Natural killer cell (primary cell): ENCODE data around the gene ACOT12. TPM values are rescaled to one million over a fixed set of nuclear protein-coding genes. Genes with fewer than 3 reads are reported as not detected.

Experiments
- ATAC-seq, 3 donors: fragments of 150-1000 bp in 2 of 3; fragments of 200-7000 bp in 1 of 3; cut with Tn5 transposase; 1 replicate in 1 of 3; 2 replicates in 2 of 3; pipeline ENCODE4 v1.10.0; 2021; ENCODE audit warnings: mild to moderate bottlenecking in 2 of 3, moderate library complexity in 2 of 3
- DNase-seq, 2 donors: peaks; one replicate each; pipeline versions ENCODE4 v3.0.0 to v3.0.0-alpha.2; 2013 to 2021; ENCODE audit warnings: mixed read lengths in 1 of 2
- H3K27ac ChIP-seq: one replicate; pipeline ENCODE4 v1.5.1; 2013; ENCODE audit warnings: mild to moderate bottlenecking, low read length
- H3K27me3 ChIP-seq: one replicate; pipeline ENCODE4 v1.6.1; 2013; ENCODE audit warnings: low read length; ENCODE audit not compliant: control insufficient read depth, insufficient read depth
- H3K36me3 ChIP-seq: one replicate; pipeline ENCODE4 v1.6.1; 2013; ENCODE audit warnings: low read length; ENCODE audit not compliant: control insufficient read depth, insufficient read depth
- H3K4me1 ChIP-seq: one replicate; pipeline ENCODE4 v1.6.1; 2013; ENCODE audit warnings: low read length; ENCODE audit not compliant: control insufficient read depth, insufficient read depth
- H3K4me3 ChIP-seq: one replicate; pipeline ENCODE4 v1.5.1; 2013; ENCODE audit warnings: low read length
- H3K9me3 ChIP-seq: one replicate; pipeline ENCODE4 v1.6.1; 2013; ENCODE audit warnings: low read length; ENCODE audit not compliant: control insufficient read depth, insufficient read depth
- H3K27ac Mint-ChIP-seq, 2 donors: one replicate each; pipeline ENCODE4 v1.8.0; 2022; ENCODE audit warnings: mild to moderate bottlenecking in 2 of 2, mixed read lengths in 2 of 2, moderate library complexity in 1 of 2
- H3K27me3 Mint-ChIP-seq, 2 donors: one replicate each; pipeline ENCODE4 v1.8.0; 2022; ENCODE audit warnings: low read depth in 2 of 2, mixed read lengths in 2 of 2
- H3K36me3 Mint-ChIP-seq: one replicate; pipeline ENCODE4 v1.8.0; 2022; ENCODE audit warnings: mixed read lengths
- H3K4me1 Mint-ChIP-seq, 2 donors: one replicate each; pipeline ENCODE4 v1.8.0; 2022; ENCODE audit warnings: mixed read lengths in 2 of 2
- H3K4me3 Mint-ChIP-seq: one replicate; pipeline ENCODE4 v1.8.0; 2022; ENCODE audit warnings: mild to moderate bottlenecking, moderate library complexity, mixed read lengths
- H3K9me3 Mint-ChIP-seq, 2 donors: one replicate each; pipeline ENCODE4 v1.8.0; 2022; ENCODE audit warnings: mixed read lengths in 2 of 2
- WGBS: methylation state at CpG from one replicate; pipeline ENCODE4 v1.1.7; 2013; ENCODE audit warnings: missing lambda C conversion rate; ENCODE audit not compliant: insufficient coverage; 5-methylcytosine and 5-hydroxymethylcytosine counted together
- intact Hi-C: fragments of 100-400 bp; cut with micrococcal nuclease; formaldehyde crosslinking; loops from one replicate; pipeline ENCODE4 v1.14.2; 2022
- total RNA-seq, 4 donors: library from RNA; stranded (reverse); fragments of 120-200 nt in 1 of 4; gene quantifications; one replicate each; pipeline versions ENCODE4 v1.2.3 to v1.2.4, GENCODE V29; 2013 to 2022
- TF ChIP-seq, protein P1 (sequence below): fragments of 200-600 bp; IDR thresholded peaks from one replicate; pipeline ENCODE4 v1.8.0; 2022; ENCODE audit warnings: antibody characterized with exemption

Gene ACOT12
- total RNA-seq, 3 donors from 2014 or later (not counting 1 experiment from before 2014, with no cell fraction given): not detected

DNA sequence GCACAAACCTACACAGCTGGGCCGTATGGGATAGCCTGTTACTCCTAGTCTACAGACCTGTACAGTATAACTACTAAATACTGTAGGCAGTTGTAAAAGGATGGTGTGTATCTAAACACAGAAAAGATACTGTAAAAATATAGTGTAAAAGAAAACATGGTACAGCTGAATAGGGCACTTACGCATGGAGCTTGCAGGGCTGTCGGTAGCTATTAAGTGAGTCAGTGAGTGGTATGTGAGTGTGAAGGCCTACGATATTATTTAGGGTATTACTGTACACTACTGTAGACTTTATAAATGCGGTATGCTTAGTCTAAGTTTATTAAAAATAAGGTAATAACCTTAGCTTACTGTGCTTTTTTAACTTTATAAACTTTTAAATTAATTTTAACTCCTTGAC, 91.3 kb downstream of the ACOT12 start:
- DNase-seq: no peak
- TF ChIP-seq, protein P1, sequence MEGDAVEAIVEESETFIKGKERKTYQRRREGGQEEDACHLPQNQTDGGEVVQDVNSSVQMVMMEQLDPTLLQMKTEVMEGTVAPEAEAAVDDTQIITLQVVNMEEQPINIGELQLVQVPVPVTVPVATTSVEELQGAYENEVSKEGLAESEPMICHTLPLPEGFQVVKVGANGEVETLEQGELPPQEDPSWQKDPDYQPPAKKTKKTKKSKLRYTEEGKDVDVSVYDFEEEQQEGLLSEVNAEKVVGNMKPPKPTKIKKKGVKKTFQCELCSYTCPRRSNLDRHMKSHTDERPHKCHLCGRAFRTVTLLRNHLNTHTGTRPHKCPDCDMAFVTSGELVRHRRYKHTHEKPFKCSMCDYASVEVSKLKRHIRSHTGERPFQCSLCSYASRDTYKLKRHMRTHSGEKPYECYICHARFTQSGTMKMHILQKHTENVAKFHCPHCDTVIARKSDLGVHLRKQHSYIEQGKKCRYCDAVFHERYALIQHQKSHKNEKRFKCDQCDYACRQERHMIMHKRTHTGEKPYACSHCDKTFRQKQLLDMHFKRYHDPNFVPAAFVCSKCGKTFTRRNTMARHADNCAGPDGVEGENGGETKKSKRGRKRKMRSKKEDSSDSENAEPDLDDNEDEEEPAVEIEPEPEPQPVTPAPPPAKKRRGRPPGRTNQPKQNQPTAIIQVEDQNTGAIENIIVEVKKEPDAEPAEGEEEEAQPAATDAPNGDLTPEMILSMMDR: no peak
- Histone ChIP-seq H3K27me3 (no peaks in the 10 kb centered on the region), H3K4me3 (no peak overlapping the region), H3K36me3 (no peaks in the 10 kb centered on the region), H3K9me3 (no peaks in the 10 kb centered on the region), H3K27ac (no peak overlapping the region), H3K4me1 (peaks cover 22% of the 10 kb centered on the region)
- no peaks in the 10 kb centered on the region for H3K9me3 Mint-ChIP-seq
- H3K27ac Mint-ChIP-seq: peak overlapping the region; percentile 97 to 99
- H3K4me1 Mint-ChIP-seq: peaks cover 27 to 37% of the 10 kb centered on the region in 2 donors
- intact Hi-C loops: loop anchor here (5.0 kb wide), 1 partner anchor 1775 kb away; the partner anchor contains the start of genes TMEM167A and XRCC4
- no peaks in the 10 kb centered on the region for H3K36me3 Mint-ChIP-seq
- ATAC-seq: no peak
- H3K27me3 Mint-ChIP-seq: no peaks in the 10 kb centered on the region
- H3K4me3 Mint-ChIP-seq: peak overlapping the region; percentile 99
- WGBS: 100% methylated on average over 2 of the region's 5 CpGs

DNA sequence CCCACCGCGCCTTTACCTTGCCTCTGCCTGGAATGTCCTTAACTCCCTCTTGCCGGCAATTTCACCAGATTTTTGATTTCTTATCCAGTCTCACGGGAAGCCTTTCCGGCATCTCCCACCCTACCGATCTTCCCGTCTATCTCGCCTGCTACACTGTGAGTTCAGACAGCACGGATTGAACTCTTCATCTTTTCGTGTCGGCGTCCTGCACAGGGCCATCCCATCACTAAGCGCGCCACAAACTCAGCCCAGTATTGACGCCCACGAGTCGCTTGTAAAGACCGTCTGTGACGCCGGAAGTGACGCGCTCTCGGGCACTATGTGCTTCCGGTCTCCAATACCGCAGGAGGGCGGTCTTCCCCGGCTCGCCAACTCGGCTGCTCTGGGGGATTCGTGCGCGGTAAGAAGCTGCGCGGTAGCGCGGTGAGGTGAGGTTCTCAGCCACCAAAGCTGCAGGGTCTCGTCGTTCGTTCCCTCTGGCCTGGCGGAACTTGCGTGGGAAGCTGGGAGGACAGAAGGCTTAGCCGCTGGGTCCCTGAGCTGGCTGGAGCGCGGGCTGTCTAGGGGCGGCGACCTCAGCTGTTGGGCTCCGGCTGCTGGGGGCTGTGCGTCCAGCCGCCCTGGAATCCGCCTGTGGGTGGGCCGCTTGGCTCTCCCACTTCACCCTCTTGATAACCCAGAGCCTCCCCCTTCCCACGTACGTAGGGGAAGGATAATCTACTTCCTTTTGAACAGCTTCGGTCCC, 92.5 kb downstream of the ACOT12 start, which contains the start of gene ZCCHC9:
ZCCHC9 (plus strand) TSS at position 317 of the 745 bp plus-strand sequence. CDS start 3,171 bp downstream, outside the sequence.
- intact Hi-C loops: loop anchor here (1.0 to 5.0 kb wide), 2 partner anchors 646 to 1776 kb away; partner anchors contain the start of genes TMEM167A and XRCC4

DNA sequence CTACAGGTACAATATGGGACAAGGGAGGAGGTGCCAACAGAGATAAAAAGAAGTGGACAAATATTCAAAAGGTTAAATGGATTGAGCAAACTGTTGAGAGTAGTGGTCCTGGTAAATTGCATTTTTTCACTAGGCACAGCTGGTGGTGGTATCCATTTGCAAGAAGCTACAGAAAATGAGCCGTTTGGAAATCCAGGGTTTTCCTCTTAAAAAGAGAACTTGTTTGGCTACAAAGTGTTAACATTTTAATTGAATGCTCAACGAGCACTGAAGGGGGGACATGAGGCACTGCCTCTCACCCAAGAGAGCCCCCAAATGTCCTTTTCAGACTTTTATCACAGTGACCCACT, 93.0 kb downstream of the ACOT12 start:
- no peak for ATAC-seq
- H3K4me1 ChIP-seq: peaks cover 22% of the 10 kb centered on the region
- no peak for DNase-seq
- H3K4me1 Mint-ChIP-seq: peaks cover 27 to 37% of the 10 kb centered on the region in 2 donors
- H3K4me3 ChIP-seq: peak overlapping the region; percentile 79
- H3K9me3 ChIP-seq: no peaks in the 10 kb centered on the region
- no peaks in the 10 kb centered on the region for H3K36me3 ChIP-seq
- peak overlapping the region; percentile 81 for H3K27ac ChIP-seq
- TF ChIP-seq, protein P1: no peak
- peak overlapping the region; percentile 97 to 99 for H3K27ac Mint-ChIP-seq
- no peaks in the 10 kb centered on the region for H3K36me3 Mint-ChIP-seq
- peak overlapping the region; percentile 99 for H3K4me3 Mint-ChIP-seq
- intact Hi-C loops: loop anchor here (1.0 to 5.0 kb wide), 2 partner anchors 646 to 1776 kb away; partner anchors contain the start of genes TMEM167A and XRCC4
- H3K27me3 Mint-ChIP-seq: no peaks in the 10 kb centered on the region
- no peaks in the 10 kb centered on the region for H3K27me3 ChIP-seq
- H3K9me3 Mint-ChIP-seq: no peaks in the 10 kb centered on the region
- WGBS: 2% methylated on average over 2 of the region's 2 CpGs

More for the DNA sequence above, 92.5 kb downstream of the ACOT12 start, which contains the start of gene ZCCHC9:
- whole genome bisulfite sequencing: under 1% methylated on average over 54 of the region's 54 CpGs
- H3K27me3 ChIP-seq: no peaks in the 10 kb centered on the region
- no peaks in the 10 kb centered on the region for H3K36me3 ChIP-seq
- Mint-ChIP-seq H3K27ac (peak within 1 kb of the TSS; percentile 97 to 99), H3K4me3 (peak within 1 kb of the TSS; percentile 99), H3K9me3 (no peaks in the 10 kb centered on the region), H3K27me3 (no peaks in the 10 kb centered on the region), H3K36me3 (no peaks in the 10 kb centered on the region), H3K4me1 (peaks cover 27 to 37% of the 10 kb centered on the region in 2 donors)
- peak; percentile 91 to 96 (median 94) for ATAC-seq
- peaks cover 22% of the 10 kb centered on the region for H3K4me1 ChIP-seq
- H3K27ac ChIP-seq: peak within 1 kb of the TSS; percentile 81
- peak within 1 kb of the TSS; percentile 79 for H3K4me3 ChIP-seq
- DNase-seq: peak; percentile 90 to 98
- no peaks in the 10 kb centered on the region for H3K9me3 ChIP-seq
- TF ChIP-seq, protein P1: no peak
